ENCODE data around the gene CEACAM7.

CEACAM7 gene

DNA sequence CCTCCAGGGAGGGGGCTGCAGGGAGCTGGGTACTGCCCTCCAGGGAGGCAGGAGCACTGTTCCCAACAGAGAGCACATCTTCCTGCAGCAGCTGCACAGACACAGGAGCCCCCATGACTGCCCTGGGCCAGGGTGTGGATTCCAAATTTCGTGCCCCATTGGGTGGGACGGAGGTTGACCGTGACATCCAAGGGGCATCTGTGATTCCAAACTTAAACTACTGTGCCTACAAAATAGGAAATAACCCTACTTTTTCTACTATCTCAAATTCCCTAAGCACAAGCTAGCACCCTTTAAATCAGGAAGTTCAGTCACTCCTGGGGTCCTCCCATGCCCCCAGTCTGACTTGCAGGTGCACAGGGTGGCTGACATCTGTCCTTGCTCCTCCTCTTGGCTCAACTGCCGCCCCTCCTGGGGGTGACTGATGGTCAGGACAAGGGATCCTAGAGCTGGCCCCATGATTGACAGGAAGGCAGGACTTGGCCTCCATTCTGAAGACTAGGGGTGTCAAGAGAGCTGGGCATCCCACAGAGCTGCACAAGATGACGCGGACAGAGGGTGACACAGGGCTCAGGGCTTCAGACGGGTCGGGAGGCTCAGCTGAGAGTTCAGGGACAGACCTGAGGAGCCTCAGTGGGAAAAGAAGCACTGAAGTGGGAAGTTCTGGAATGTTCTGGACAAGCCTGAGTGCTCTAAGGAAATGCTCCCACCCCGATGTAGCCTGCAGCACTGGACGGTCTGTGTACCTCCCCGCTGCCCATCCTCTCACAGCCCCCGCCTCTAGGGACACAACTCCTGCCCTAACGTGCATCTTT lies 12.5 kb upstream of the CEACAM7 start:
- no peak for DNase-seq (ENCODE audit: low read depth)

DNA sequence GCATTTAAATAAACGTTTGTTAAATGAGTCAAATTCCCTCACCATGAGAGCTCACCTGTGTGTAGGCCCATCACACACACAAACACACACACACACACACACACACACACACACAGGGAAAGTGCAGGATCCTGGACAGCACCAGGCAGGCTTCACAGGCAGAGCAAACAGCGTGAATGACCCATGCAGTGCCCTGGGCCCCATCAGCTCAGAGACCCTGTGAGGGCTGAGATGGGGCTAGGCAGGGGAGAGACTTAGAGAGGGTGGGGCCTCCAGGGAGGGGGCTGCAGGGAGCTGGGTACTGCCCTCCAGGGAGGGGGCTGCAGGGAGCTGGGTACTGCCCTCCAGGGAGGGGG lies 11.9 kb upstream of the CEACAM7 start:
- DNase-seq (ENCODE audit: low read depth): no peak

DNA sequence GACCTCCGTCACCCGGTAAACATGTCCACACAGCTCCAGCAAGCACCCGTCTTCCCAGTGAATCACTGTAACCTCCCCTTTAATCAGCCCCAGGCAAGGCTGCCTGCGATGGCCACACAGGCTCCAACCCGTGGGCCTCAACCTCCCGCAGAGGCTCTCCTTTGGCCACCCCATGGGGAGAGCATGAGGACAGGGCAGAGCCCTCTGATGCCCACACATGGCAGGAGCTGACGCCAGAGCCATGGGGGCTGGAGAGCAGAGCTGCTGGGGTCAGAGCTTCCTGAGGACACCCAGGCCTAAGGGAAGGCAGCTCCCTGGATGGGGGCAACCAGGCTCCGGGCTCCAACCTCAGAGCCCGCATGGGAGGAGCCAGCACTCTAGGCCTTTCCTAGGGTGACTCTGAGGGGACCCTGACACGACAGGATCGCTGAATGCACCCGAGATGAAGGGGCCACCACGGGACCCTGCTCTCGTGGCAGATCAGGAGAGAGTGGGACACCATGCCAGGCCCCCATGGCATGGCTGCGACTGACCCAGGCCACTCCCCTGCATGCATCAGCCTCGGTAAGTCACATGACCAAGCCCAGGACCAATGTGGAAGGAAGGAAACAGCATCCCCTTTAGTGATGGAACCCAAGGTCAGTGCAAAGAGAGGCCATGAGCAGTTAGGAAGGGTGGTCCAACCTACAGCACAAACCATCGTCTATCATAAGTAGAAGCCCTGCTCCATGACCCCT lies 11.3 kb upstream of the CEACAM7 start:
- DNase-seq (ENCODE audit: low read depth): no peak

DNA sequence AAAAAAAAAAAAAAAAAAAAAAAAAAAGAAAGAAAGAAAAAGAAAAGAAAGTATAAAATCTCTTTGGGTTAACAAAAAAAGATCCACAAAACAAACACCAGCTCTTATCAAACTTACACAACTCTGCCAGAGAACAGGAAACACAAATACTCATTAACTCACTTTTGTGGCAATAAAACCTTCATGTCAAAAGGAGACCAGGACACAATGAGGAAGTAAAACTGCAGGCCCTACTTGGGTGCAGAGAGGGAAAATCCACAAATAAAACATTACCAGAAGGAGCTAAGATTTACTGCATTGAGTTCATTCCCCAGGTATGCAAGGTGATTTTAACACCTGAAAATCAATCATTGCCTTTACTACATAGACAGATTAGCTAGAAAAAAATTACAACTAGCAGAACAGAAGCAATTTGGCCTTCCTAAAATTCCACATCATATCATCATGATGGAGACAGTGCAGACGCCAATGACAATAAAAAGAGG lies 10.7 kb upstream of the CEACAM7 start:
- DNase-seq (ENCODE audit: low read depth): no peak

DNA sequence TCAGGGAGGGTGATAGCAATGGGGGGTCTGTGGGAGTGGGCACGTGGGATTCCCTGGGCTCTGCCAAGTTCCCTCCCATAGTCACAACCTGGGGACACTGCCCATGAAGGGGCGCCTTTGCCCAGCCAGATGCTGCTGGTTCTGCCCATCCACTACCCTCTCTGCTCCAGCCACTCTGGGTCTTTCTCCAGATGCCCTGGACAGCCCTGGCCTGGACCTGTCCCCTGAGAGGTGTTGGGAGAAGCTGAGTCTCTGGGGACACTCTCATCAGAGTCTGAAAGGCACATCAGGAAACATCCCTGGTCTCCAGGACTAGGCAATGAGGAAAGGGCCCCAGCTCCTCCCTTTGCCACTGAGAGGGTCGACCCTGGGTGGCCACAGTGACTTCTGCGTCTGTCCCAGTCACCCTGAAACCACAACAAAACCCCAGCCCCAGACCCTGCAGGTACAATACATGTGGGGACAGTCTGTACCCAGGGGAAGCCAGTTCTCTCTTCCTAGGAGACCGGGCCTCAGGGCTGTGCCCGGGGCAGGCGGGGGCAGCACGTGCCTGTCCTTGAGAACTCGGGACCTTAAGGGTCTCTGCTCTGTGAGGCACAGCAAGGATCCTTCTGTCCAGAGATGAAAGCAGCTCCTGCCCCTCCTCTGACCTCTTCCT lies 9.3 kb upstream of the CEACAM7 start:
- DNase-seq (ENCODE audit: low read depth): no peak

DNA sequence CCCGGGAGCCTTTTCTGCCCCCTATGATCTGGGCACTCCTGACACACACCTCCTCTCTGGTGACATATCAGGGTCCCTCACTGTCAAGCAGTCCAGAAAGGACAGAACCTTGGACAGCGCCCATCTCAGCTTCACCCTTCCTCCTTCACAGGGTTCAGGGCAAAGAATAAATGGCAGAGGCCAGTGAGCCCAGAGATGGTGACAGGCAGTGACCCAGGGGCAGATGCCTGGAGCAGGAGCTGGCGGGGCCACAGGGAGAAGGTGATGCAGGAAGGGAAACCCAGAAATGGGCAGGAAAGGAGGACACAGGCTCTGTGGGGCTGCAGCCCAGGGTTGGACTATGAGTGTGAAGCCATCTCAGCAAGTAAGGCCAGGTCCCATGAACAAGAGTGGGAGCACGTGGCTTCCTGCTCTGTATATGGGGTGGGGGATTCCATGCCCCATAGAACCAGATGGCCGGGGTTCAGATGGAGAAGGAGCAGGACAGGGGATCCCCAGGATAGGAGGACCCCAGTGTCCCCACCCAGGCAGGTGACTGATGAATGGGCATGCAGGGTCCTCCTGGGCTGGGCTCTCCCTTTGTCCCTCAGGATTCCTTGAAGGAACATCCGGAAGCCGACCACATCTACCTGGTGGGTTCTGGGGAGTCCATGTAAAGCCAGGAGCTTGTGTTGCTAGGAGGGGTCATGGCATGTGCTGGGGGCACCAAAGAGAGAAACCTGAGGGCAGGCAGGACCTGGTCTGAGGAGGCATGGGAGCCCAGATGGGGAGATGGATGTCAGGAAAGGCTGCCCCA lies 8.5 kb upstream of the CEACAM7 start:
- DNase-seq (ENCODE audit: low read depth): no peak

DNA sequence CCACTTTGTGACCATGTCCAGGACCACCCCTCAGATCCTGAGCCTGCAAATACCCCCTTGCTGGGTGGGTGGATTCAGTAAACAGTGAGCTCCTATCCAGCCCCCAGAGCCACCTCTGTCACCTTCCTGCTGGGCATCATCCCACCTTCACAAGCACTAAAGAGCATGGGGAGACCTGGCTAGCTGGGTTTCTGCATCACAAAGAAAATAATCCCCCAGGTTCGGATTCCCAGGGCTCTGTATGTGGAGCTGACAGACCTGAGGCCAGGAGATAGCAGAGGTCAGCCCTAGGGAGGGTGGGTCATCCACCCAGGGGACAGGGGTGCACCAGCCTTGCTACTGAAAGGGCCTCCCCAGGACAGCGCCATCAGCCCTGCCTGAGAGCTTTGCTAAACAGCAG lies 7.7 kb upstream of the CEACAM7 start:
- no peak for DNase-seq (ENCODE audit: low read depth)

DNA sequence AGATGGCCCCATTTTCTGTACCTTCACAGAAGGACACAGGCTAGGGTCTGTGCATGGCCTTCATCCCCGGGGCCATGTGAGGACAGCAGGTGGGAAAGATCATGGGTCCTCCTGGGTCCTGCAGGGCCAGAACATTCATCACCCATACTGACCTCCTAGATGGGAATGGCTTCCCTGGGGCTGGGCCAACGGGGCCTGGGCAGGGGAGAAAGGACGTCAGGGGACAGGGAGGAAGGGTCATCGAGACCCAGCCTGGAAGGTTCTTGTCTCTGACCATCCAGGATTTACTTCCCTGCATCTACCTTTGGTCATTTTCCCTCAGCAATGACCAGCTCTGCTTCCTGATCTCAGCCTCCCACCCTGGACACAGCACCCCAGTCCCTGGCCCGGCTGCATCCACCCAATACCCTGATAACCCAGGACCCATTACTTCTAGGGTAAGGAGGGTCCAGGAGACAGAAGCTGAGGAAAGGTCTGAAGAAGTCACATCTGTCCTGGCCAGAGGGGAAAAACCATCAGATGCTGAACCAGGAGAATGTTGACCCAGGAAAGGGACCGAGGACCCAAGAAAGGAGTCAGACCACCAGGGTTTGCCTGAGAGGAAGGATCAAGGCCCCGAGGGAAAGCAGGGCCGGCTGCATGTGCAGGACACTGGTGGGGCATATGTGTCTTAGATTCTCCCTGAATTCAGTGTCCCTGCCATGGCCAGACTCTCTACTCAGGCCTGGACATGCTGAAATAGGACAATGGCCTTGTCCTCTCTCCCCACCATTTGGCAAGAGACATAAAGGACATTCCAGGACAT lies 7.0 kb upstream of the CEACAM7 start:
- DNase-seq (ENCODE audit: low read depth): no peak

DNA sequence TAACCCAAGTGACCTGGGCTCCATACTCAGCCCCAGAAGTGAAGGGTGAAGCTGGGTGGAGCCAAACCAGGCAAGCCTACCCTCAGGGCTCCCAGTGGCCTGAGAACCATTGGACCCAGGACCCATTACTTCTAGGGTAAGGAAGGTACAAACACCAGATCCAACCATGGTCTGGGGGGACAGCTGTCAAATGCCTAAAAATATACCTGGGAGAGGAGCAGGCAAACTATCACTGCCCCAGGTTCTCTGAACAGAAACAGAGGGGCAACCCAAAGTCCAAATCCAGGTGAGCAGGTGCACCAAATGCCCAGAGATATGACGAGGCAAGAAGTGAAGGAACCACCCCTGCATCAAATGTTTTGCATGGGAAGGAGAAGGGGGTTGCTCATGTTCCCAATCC lies 6.1 kb upstream of the CEACAM7 start:
- DNase-seq (ENCODE audit: low read depth): no peak

DNA sequence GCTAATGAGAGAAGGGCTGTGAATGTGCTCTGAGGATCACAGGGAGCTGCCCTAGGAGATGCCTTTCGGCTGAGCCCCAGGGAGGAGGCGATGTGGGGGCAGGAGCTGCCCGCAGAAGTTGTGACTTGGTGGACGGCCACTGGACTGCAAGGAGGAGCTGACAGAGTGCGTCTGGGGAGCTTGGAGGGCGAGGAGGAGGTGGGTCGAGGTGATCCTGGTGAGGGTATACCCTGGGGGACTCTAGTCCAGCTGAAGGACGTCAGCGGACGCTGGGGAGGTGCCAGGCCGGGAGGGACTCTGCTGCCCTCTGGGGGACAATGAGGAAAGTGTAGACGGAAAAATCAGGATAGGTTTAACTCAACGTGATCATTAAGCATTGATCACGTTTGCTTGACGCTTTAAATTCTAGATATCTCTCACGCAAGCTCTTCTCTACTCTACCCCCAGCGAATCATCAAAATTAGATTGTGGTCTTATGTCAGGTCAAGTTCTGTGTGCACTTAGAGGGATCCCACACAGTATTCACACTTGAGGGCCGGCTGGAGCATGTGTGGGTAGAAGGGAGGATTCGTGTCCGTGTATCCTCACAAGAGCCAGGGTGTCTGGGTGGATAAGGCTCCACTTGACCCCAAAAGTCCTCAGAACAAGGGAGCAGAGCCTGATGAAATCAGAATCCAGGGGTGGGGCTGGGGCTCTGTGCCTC lies 3.3 kb upstream of the CEACAM7 start:
- no peak for DNase-seq (ENCODE audit: low read depth)

DNA sequence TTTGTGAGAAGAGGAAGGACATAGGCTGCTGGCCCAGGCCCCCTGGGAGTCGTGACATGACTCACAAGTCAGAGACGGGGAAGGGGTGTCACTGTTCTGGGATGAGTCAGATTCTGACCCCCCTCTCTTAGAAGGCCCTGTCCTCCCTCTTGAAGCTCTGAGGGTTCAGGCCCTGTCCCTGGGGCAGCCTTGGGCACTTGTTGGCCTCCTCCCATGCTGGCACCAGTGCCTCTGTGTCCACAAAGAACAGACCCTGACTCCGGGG lies 2.7 kb upstream of the CEACAM7 start:
- DNase-seq (ENCODE audit: low read depth): no peak

DNA sequence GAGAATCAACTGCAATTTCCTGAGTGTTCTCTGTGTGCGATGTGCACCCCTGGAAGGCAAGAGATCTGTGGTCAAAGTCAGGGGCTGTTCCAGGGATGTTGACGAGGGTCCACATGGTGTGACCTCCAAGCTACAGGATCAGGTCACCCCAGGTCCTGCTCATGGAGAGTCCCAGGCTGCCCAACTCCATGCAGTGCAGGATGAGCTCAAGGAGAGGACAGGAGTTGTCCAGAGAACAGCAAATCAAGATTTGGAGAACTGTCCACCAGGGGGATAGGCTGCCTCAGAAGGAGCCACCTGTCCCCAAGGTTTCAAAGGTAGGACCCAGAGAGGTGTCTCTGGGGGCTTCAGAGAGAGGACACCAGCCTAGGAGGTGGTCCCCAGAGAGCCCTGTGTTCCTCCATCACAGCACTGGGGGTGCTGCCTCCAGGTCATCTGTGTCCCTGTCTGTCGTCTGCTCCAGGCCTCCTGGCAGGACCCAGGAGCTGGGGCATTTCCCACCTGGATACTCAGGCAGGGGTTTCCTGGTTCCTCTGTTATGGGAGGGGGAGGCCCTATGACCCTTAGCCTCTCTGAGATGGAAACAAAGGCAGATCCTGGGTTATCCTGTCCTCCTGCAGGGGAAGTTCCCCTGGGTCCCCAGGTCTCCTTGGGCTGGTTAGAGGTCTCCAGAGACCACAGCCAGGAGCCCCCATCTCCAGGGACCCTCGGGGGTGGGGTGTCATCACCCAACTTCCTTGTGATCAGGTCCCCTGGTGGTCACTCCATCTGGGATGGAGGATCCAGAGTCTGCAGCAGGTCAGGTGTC lies 2.1 kb upstream of the CEACAM7 start:
- DNase-seq (ENCODE audit: low read depth): no peak

DNA sequence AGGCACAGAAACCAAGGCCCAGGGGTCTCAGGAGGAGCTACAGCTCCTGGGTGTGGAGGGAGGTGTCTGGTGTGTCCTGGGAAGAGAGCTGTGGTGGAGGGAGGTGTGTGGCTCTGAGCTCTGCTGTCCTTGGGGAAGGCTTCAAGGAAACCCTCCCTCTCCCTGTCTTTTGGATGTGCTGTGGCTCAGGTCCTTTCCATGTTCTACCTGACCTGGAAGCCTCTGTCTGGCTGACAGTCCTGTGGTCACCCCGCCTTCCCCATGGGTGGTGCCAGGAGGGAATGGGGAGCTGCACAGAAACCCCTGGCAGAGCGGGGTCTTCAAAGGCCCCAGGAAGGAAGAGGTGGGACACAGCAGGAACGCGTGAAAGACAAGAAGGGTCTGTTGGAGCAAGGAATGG lies 617 bp upstream of the CEACAM7 start:
- no peak for DNase-seq (ENCODE audit: low read depth)

DNA sequence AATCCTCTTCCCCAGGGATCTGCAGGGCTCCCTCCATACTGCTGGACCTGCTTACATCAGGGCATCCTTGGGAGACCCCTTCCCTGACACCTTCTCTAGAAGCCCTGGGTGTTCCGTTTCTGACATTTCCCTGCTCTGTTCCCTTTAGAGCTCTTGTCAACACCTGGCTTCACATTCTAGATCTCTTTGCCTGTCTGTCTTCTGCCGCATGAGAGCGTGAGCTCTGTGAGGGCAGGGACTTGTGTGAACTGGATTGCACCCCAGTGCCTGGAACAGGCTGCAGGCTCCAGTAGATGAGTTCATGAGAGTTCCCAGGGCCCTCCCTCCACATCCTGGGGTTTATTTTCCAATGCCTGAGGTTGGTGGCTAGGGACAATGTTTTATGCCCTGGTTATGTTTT lies 651 bp downstream of the CEACAM7 start:
- no peak for DNase-seq (ENCODE audit: low read depth)

DNA sequence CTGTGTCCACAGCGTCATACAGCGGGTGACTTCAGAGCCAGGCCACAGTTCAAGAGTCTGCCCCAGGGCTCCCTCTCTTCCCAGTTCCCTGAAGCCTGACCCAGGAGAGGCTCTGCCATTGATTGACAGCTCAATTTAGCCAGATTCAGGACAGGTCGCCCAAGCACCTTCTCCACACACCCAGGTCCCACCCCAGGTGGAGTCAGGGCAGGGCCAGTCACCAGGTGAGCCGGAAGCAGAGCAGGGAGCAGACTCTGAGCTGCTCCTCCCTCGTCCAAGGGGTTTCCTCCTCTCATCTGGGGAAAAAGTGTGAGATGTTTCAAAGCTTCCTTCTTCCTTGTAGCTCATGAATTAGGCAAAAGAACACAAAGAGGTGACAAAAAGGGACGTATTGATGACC lies 5.6 kb downstream of the CEACAM7 start:
- no peak for DNase-seq (ENCODE audit: low read depth)

DNA sequence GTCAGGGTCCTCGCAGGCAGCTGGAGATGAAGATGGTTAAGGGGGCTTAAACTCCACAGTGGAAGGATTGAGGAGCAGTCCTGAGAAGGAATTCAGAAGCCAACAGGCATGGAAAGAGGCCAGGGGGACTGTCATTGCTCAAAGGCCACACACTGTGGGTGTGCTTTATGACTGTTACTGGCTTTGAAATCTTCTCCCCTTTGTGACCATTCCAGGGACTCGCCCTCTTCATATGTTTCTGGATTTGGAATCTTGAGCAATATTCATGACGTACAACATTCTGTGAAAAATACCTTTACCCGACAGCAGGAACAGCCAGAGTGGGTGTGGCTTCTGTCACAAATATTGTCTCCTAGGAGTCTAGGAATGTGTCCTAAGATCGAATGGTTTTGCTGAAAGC lies 16.6 kb downstream of the CEACAM7 start:
- no peak for DNase-seq (ENCODE audit: low read depth)

DNA sequence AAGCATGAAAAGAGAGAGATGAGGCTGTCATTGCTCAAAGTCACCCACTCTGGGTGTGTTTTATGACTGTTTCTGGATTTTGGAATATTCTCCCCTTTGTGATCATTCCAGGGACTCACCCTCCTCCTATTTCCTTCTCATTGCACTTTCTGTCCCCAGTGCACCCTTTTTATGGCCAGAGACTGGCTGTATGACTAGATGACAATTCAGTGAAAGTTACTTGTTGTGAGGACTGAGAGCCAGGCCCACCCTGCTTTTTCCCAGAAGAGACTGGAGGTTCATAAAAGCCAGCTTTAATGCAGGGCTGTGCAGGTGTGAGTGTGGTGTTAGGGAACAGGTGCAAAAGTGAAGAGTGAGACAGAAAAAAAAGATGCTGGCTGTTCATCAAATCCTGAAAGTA lies 17.3 kb downstream of the CEACAM7 start:
- no peak for DNase-seq (ENCODE audit: low read depth)

DNA sequence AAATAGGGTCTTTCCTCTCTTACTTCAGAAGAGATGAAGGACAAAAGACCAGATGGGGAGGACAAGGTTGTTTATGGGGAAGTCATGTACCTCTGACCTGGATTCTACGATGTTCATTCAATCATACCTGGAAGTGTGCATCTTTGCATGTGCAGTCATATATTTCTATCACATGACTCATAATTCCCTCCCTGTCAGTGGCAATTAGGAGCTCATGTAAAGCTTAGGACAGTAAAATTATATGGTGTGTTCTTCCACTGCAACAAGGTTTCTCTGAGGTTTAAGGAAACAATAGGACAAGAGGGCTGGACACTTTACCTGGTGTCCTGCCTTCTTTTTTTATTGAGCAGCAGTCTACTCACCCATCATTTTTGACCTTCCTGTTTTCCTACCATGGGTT lies 19.8 kb downstream of the CEACAM7 start:
- DNase-seq (ENCODE audit: low read depth): no peak

DNA sequence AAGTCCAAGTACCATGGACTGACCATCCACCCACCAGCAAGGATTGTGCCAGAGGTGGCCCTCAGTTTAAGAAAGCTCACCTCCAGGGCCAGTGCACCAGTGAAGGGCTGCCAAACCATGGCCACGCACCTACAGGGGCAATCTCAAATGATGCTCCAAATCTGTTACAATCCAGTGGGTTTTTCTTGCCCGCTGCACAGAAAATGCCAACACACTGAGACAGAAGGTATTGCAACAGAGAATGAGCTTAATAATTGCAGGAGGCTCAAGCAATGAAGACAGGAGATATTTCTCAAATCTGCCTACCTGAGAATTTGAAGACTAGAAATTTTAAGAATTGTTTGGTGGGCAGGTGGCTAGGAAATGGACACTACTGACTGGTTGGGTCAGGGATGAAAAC lies 22.0 kb downstream of the CEACAM7 start:
- DNase-seq (ENCODE audit: low read depth): no peak

DNA sequence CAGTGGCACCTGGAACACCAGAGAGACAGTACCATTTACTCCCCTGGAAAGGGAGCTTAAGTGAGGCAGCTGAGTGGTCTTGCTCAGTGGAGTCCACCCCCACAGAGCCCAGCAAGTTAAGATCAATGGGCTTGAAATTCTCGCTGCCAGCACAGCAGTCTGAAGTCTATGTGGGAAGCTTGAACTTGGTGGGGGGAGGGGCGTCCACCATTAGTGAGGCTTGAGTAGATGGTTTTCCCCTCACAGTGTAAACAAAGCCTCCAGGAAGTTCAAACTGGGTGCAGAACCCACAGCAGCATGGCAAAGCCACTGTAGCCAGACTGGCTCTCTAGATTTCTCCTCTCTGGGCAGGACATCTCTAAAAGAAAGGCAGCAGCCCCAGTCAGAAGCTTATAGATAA lies 30.9 kb downstream of the CEACAM7 start:
- DNase-seq (ENCODE audit: low read depth): no peak
